HUES48 (cell line): ENCODE data around the gene MUC5AC.
"Not testable (repeated sequence)": the region's sequence is repeated elsewhere in the genome, so short reads cannot be mapped to it uniquely, and the experiment has no call there.

Experiments used
- H3K27ac ChIP-seq: one replicate; pipeline ENCODE4 v1.7.0; 2013; ENCODE audit warnings: low read depth, low read length, inconsistent platforms
- H3K27me3 ChIP-seq: 2 replicates; pipeline ENCODE4 v1.6.1; 2013; ENCODE audit warnings: mild to moderate bottlenecking, low read length; ENCODE audit not compliant: control insufficient read depth, insufficient read depth
- H3K36me3 ChIP-seq: 2 replicates; pipeline ENCODE4 v1.6.1; 2013; ENCODE audit warnings: low read length; ENCODE audit not compliant: control insufficient read depth, insufficient read depth
- H3K4me1 ChIP-seq: 2 replicates; pipeline ENCODE4 v1.6.1; 2013; ENCODE audit warnings: mild to moderate bottlenecking, low read length; ENCODE audit not compliant: control insufficient read depth, insufficient read depth
- H3K4me3 ChIP-seq: 2 replicates; pipeline ENCODE4 v1.5.1; 2013; ENCODE audit warnings: mild to moderate bottlenecking, low read depth, low read length
- H3K9ac ChIP-seq: 2 replicates; pipeline ENCODE4 v1.6.1; 2013; ENCODE audit warnings: mild to moderate bottlenecking, low read depth, low read length, moderate library complexity
- H3K9me3 ChIP-seq: 2 replicates; pipeline ENCODE4 v1.6.1; 2013; ENCODE audit warnings: low read length; ENCODE audit not compliant: control insufficient read depth, insufficient read depth

The MUC5AC gene

DNA sequence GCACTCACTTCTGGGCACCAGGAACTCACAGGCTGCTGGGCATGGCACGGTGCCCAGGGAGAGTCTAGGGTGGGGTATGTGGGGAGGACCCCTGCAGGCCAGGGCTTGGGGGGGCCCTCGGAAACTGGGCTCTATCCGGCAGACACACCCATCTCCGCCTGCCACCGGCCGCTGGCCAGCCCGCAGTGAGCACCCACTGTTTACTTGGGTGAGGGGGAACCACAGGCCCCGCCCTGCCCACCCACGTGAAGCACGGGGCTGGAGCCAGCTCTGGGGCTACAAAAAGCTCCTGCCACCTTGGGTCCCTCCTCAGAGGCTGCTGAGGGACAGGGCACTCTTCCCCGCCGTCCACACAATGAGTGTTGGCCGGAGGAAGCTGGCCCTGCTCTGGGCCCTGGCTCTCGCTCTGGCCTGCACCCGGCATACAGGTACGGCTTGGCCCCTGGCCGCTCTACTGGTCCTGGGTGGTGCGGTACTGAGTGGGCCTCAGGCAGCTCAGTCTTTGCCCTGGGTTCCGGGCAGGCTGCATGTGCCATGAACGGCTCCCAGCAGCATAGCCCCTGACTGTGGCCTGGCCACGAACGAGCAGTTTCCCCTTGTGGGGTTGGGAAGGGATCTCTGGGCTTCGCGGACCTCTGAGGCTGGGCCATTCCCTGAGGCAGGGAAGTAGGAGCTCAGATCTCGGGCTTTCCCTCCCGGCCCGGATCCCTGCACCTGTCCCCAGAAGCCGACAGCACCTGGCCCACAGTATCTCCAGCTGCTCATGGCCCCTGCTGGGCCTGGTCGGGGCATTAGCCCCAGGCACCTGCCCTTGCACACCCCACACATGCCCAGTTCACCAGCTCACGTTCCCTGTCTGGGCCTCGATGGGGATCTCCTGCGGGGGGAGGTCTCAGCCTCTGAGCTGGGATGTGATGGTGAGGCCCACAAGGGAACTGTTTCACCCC is at the start of gene MUC5AC:
Gene MUC5AC (plus strand): TSS at position 309 of the 947 bp plus-strand sequence. CDS start 47 bp downstream, at position 356.
- H3K9me3 ChIP-seq, result peaks cover 5% of the 10 kb centered on the region; the same call in 1 of the 2 replicates
- H3K36me3 ChIP-seq, result no peaks in the 10 kb centered on the region
- H3K9ac ChIP-seq, result no peak within 1 kb of the TSS
- H3K27ac ChIP-seq, result no peak within 1 kb of the TSS
- no peak within 1 kb of the TSS for H3K4me3 ChIP-seq
- no peaks in the 10 kb centered on the region for H3K27me3 ChIP-seq
- H3K4me1 ChIP-seq, result no peaks in the 10 kb centered on the region

- H3K36me3 ChIP-seq, result no peaks in the 10 kb centered on the region
- no peak overlapping the region for H3K4me3 ChIP-seq
- no peaks in the 10 kb centered on the region for H3K4me1 ChIP-seq
- no peaks in the 10 kb centered on the region for H3K27me3 ChIP-seq
- no peak overlapping the region for H3K9ac ChIP-seq
- H3K9me3 ChIP-seq, result no peaks in the 10 kb centered on the region
- no peak overlapping the region for H3K27ac ChIP-seq
Observed at GRCh38 chr11:1108246-1108900, 49.4 kb upstream of the MUC5AC start.

GRCh38 chr11:1109101-1109917 is 48.4 kb upstream of the MUC5AC start:
- H3K36me3 ChIP-seq, result no peaks in the 10 kb centered on the region
- H3K9ac ChIP-seq, result no peak overlapping the region
- H3K27me3 ChIP-seq, result no peaks in the 10 kb centered on the region
- H3K27ac ChIP-seq, result no peak overlapping the region
- H3K4me3 ChIP-seq, result no peak overlapping the region
- no peaks in the 10 kb centered on the region for H3K4me1 ChIP-seq
- H3K9me3 ChIP-seq, result no peaks in the 10 kb centered on the region

- Histone ChIP-seq H3K27ac (no peak overlapping the region), H3K9ac (no peak overlapping the region), H3K4me3 (no peak overlapping the region), H3K4me1 (no peaks in the 10 kb centered on the region; the same call in 1 of the 2 replicates), H3K36me3 (no peaks in the 10 kb centered on the region), H3K9me3 (no peaks in the 10 kb centered on the region), H3K27me3 (no peaks in the 10 kb centered on the region)
Observed at GRCh38 chr11:1109918-1110705, 47.6 kb upstream of the MUC5AC start.

DNA sequence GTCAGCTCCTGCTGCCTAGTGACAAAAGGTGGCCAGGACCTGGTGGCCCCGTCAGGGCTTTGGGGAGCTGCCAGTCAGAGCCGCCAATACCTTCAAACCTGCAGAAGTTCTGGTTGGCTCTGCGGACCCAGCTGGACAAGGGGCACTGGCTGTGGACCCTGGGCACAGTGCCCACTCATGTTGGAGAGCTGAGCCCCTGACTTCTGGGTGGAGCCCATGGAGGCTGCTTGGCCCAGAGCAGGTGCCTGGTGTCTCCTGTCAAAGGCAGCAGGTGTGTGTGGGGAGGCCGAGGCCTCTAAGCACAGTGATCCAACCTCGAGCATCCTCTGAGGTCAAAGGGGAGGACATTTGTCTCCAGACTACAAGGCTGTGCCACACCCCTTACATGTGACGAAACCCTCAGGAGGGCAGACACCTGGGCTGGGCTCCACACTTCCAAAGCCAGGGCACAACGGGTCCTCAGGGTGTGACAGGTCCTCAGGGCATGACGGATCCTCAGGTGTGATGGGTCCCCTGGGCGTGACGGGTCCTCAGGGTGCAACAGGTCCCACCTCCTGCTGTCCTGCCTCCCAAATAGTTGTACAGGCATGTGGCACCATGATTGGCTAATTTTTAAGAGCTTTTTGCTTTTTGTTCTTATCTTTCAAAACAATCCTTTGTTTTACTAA is 46.1 kb upstream of the MUC5AC start:
- no peak overlapping the region for H3K27ac ChIP-seq
- H3K9ac ChIP-seq, result no peak overlapping the region
- no peaks in the 10 kb centered on the region for H3K27me3 ChIP-seq
- no peaks in the 10 kb centered on the region; the same call in 1 of the 2 replicates for H3K4me1 ChIP-seq
- H3K36me3 ChIP-seq, result no peaks in the 10 kb centered on the region
- no peaks in the 10 kb centered on the region for H3K9me3 ChIP-seq
- no peak overlapping the region for H3K4me3 ChIP-seq

- Histone ChIP-seq H3K4me1 (no peaks in the 10 kb centered on the region; the same call in 1 of the 2 replicates), H3K36me3 (no peaks in the 10 kb centered on the region), H3K27ac (no peak overlapping the region), H3K9me3 (no peaks in the 10 kb centered on the region), H3K27me3 (no peaks in the 10 kb centered on the region), H3K4me3 (no peak overlapping the region), H3K9ac (no peak overlapping the region)
Observed at GRCh38 chr11:1112351-1113191, 45.2 kb upstream of the MUC5AC start.

DNA sequence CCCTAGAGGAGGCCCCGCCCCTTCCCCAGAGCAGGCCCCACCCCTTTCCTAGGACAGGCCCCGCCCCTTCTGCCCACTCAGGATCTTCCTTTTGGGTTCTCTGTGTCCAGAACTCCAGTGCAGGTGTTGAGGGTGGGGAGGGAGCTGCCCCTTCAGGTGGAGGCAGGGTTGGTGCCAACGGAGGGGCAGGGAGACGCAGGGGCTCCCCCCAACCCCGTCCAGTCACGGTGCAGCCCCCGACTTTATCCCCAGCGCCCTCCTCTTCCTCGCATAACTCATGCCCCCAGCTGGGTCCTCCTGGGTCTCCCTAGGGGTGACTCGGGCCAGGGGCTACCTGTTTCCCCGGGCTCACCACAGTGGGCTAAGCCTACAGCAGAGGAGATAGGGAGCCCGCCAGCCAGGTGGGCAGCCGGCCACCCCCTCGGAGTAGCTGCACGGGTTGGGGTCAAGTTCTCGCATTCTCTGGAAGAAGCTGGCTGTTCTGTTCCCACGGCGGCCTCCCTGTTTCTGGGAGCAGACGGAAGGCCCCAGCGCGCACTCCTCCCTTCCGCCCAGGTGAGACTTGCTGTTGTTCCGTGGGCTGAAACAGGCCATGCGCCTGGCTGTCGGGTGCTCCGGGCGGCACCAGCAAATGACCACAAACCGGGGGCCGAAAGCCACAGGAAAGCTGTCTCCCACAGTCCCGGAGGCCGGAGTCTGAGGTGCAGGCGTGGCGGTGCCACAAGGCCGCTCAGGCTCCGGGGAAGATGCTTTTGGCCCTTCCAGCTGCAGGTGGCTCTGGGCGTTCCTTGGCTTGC is 44.1 kb upstream of the MUC5AC start:
- no peak overlapping the region for H3K27ac ChIP-seq
- H3K36me3 ChIP-seq, result no peaks in the 10 kb centered on the region
- no peak overlapping the region for H3K4me3 ChIP-seq
- H3K27me3 ChIP-seq, result no peaks in the 10 kb centered on the region
- H3K9me3 ChIP-seq, result no peaks in the 10 kb centered on the region
- no peaks in the 10 kb centered on the region; the same call in 1 of the 2 replicates for H3K4me1 ChIP-seq
- no peak overlapping the region for H3K9ac ChIP-seq

- H3K4me3 ChIP-seq, H3K36me3 ChIP-seq, H3K27me3 ChIP-seq, H3K4me1 ChIP-seq, H3K9ac ChIP-seq, H3K9me3 ChIP-seq, H3K27ac ChIP-seq: not testable (repeated sequence)
Observed at GRCh38 chr11:1115292-1115691, 42.5 kb upstream of the MUC5AC start.

- Histone ChIP-seq H3K9me3 (no peaks in the 10 kb centered on the region), H3K4me1 (no peaks in the 10 kb centered on the region; the same call in 1 of the 2 replicates), H3K36me3 (no peaks in the 10 kb centered on the region), H3K9ac (no peak overlapping the region), H3K27me3 (no peaks in the 10 kb centered on the region), H3K27ac (no peak overlapping the region), H3K4me3 (no peak overlapping the region)
Observed at GRCh38 chr11:1116104-1116503, 41.6 kb upstream of the MUC5AC start.
